ENCODE results near the gene INPP4B.

INPP4B gene

GRCh38 chr4:142725886-142726285, 120.2 kb downstream of the INPP4B start:
- DNase-seq (ENCODE audit: low read depth), result no peak

- DNase-seq (ENCODE audit: low read depth), result no peak
Observed at GRCh38 chr4:142721187-142721586, 124.9 kb downstream of the INPP4B start.

GRCh38 chr4:142719854-142720541, 126.1 kb downstream of the INPP4B start:
- no peak for DNase-seq (ENCODE audit: low read depth)

- no peak for DNase-seq (ENCODE audit: low read depth)
Observed at GRCh38 chr4:142718981-142719380, 127.1 kb downstream of the INPP4B start.

- DNase-seq (ENCODE audit: low read depth), result no peak
Observed at GRCh38 chr4:142715727-142716126, 130.4 kb downstream of the INPP4B start.

- no peak for DNase-seq (ENCODE audit: low read depth)
Observed at GRCh38 chr4:142713282-142714030, 132.6 kb downstream of the INPP4B start.

GRCh38 chr4:142708231-142708630, 137.9 kb downstream of the INPP4B start:
- DNase-seq (ENCODE audit: low read depth), result no peak

GRCh38 chr4:142707401-142707800, 138.7 kb downstream of the INPP4B start:
- DNase-seq (ENCODE audit: low read depth), result no peak

GRCh38 chr4:142706381-142706780, 139.7 kb downstream of the INPP4B start:
- no peak for DNase-seq (ENCODE audit: low read depth)

GRCh38 chr4:142705820-142706219, 140.3 kb downstream of the INPP4B start:
- no peak for DNase-seq (ENCODE audit: low read depth)

- DNase-seq (ENCODE audit: low read depth), result no peak
Observed at GRCh38 chr4:142703694-142704309, 142.3 kb downstream of the INPP4B start.

GRCh38 chr4:142701017-142701416, 145.1 kb downstream of the INPP4B start:
- DNase-seq (ENCODE audit: low read depth), result no peak

GRCh38 chr4:142700531-142700930, 145.6 kb downstream of the INPP4B start:
- no peak for DNase-seq (ENCODE audit: low read depth)

GRCh38 chr4:142698552-142698951, 147.5 kb downstream of the INPP4B start:
- DNase-seq (ENCODE audit: low read depth), result no peak

- no peak for DNase-seq (ENCODE audit: low read depth)
Observed at GRCh38 chr4:142697928-142698327, 148.2 kb downstream of the INPP4B start.

- DNase-seq (ENCODE audit: low read depth), result no peak
Observed at GRCh38 chr4:142697320-142697719, 148.8 kb downstream of the INPP4B start.

GRCh38 chr4:142696334-142697122, 149.6 kb downstream of the INPP4B start:
- no peak for DNase-seq (ENCODE audit: low read depth)

- no peak for DNase-seq (ENCODE audit: low read depth)
Observed at GRCh38 chr4:142690406-142691163, 155.5 kb downstream of the INPP4B start.

GRCh38 chr4:142687547-142688275, 158.4 kb downstream of the INPP4B start:
- no peak for DNase-seq (ENCODE audit: low read depth)

- no peak for DNase-seq (ENCODE audit: low read depth)
Observed at GRCh38 chr4:142686081-142686480, 160.0 kb downstream of the INPP4B start.

GRCh38 chr4:142683997-142684396, 162.1 kb downstream of the INPP4B start:
- DNase-seq (ENCODE audit: low read depth), result no peak
